Stimulated activated naive CD4-positive, alpha-beta T cell treated with Interleukin-2 at 50 U/mL for 16 hours (primary cell): Measurements from ENCODE around the gene FBN1.

Experiments
- DNase-seq: peaks from one replicate; lab custom pipeline; 2025; lab: John Stamatoyannopoulos, UW

The FBN1 gene

DNA sequence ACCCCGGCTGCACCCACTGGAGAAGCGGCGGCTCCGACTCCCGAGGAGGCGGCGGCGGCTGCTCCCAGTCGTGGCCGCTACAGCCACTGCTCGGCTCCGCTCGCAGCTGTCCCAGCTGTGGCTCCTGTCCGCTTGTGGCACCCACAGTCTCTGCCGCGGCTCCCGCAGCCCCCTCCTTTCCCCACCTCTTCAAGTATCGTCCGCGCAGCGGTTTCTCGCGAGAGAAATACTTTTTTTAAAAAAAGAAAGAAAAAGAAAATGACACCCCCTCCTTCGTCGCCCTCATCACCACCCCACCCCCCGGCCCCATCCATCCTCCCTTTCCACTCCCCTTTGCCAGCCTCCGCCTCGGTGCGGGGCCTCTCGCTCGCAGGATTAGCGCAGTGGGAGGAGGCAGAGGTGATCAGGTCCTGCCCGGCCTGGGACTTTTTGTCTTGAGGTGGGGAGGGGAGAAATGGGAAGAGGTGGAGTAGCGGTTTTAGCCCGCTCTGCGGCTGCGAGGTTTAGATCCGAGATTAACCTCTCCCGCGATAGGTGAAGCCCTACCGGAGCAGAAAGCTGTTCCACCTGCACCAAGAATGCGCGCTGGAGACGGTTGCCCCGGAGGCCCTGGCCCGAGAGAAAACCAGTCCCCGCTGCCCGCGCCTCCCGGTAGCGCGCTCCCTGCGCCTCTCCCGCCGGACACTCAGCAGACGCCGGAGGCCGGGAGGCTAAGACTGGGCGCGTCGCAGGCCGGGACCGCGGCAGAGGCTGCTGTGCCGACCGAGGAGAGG lies at the start of gene FBN1:
FBN1 (minus strand) TSS at position 152 of the 773 bp plus-strand sequence. CDS start 940 bp downstream, outside the sequence.
- no peak for DNase-seq

- no peak for DNase-seq
These were observed 48.0 kb upstream of the FBN1 start for GRCh38 chr15:48693484-48693883.

GRCh38 chr15:48688493-48688892 lies 43.0 kb upstream of the FBN1 start:
- no peak for DNase-seq

- no peak for DNase-seq
These were observed 38.7 kb upstream of the FBN1 start for GRCh38 chr15:48683991-48684765.

- DNase-seq = no peak
These were observed 37.6 kb upstream of the FBN1 start for GRCh38 chr15:48682942-48683651.

GRCh38 chr15:48681353-48681752 lies 35.8 kb upstream of the FBN1 start:
- no peak for DNase-seq

DNA sequence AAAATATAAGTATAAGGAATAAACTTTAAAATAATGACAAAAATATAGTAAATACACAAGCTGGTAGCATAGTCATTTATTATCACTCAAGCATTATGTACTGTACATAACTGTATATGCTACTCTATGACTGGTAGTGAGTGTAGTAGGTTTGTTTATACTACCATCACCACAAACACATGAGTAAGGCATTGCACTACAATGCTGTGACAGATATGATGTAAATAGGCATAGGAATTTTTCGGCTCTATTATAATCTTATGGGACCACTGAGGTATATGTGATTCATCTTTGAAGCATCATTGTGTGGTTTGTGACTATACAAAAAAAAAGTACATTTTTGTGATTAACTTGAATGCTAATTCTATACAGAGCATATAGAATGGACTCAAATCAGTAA lies 35.3 kb upstream of the FBN1 start:
- no peak for DNase-seq

GRCh38 chr15:48679952-48680351 lies 34.4 kb upstream of the FBN1 start:
- no peak for DNase-seq

- no peak for DNase-seq
These were observed 33.3 kb upstream of the FBN1 start for GRCh38 chr15:48678851-48679250.

DNA sequence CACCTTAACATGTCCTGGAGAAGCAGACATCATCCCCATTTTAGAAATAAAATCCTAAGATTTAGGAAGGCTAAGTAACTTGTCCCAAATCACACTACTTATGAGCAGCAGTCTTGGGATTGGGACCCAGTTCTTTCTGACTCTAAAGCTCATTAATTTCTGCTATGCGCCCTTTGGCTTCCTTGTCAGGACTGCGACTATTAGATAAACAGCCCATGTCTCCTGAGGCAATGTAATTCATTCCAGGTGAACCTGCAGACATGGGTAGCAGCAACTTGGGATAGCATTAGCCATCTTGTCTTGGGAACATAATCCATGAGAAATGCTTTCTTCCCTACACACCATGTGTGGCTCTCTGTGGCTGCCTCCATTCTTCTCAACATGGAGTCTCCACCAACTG lies 32.3 kb upstream of the FBN1 start:
- no peak for DNase-seq

DNA sequence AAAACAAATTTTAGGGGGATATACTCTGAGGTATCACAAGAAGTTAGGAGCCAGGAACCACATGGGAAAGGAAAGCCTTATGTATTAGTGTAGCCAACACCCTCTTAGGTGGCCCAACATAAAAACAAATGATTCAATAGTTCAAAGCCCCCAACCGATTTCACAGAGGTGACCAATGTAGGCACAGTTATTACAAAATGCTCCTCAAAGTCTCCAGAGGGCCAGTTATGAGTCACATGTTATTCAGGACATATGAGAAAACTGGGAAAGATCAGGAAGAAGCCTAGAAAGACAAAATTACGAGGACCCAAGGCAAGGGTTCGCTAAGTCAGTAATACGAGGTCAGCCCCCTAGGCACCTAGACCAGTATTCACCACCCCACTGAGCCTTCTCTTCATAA lies 29.9 kb upstream of the FBN1 start:
- DNase-seq = no peak

GRCh38 chr15:48674876-48675275 lies 29.4 kb upstream of the FBN1 start:
- DNase-seq = no peak

DNA sequence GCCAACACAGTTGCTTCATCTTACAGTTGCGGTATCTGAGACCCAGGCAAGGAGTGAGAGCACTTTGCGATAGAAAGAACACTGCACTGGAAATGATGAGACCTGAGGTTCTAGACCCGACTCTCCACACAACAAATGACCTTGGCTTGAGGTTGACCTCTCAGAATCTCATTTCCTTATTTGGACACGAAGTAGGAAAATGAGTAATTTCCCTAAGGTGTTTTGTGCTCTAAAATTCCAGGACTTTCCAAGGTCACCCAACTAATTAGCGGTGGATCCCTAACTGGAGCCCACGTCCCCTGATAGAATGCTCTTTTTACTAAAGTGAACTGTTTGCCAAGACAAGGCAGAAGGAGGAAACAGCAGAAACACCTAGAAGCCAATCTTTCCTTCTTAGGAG lies 26.7 kb upstream of the FBN1 start:
- DNase-seq = no peak

DNA sequence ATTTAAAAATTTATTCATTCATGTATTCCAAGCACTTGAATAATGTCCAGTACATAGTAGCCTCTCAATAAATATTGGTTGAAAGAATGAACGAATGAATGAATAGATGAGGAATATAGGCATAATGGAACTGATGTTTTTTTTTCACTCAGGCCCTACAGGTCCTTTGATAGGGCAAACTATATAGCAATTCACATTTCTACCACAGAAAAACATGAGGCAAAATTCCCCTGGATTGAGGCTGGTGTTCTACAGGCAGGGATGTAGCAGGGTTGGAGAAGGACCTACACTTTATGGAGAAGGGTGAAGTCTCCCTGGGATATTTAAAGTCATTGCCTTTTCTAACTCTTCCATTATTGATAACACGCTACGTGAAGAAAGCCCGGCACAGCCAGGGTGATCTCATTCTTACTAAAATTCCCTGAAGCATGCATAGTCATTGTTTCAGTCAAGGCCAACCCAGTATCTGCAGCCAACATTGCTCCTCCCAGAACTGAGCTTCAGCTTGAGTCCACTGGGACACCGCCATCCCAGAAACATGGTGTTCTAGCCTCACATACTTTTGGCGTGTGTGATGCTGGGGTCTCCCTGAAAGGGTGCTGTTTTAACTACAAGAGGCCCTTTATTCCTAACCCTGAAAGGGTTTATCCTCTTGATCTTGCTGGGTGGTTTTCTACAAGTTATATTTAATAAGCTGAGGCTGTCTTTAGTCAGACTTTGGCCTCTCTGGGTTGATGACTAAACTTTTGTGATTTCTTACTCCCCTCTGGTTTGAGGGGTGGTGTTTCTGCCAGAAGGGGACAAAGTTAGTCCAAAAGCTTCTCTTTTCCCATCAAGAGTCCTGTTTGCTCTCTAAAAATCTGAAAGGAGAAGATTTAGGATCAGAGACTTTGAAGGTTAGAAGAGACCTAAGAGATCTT lies 25.9 kb upstream of the FBN1 start:
- no peak for DNase-seq

DNA sequence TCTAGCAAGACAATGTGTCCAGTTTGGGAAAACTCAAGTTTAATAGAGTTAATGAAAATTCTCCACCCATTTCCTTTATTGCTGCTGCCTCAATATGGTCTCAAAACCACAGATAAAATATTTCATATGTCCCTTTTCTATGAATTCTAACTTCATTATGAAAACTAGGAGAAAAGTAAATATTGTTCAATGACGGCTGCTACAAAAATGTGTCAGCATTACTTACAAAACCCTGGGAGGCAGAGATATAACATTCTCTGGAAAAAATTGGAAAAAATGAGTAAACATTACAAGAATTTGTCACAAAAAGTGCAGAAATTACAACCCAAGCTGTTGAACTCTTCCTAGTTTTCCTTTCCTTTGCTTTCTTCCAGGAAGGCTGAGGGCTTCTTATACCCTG lies 22.2 kb upstream of the FBN1 start:
- DNase-seq = no peak

DNA sequence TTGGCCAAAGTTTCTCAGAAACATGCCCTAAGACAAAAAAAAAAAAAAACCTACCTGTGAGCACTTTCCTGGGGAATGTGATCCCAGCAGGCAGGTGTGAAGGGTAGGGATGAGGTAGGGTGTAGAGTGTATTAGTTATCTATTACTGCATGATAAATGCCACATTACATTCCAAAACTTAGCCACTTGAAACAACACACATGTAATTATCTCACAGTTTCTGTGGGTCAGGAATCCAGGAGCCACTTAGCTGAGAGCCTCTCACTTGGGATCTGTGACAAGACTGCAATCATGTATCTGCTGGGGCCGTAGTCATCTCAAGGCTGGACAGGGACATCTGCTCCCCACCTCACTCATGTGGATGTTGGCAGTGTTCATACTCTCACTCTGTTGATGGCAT lies 18.9 kb upstream of the FBN1 start:
- DNase-seq = no peak

DNA sequence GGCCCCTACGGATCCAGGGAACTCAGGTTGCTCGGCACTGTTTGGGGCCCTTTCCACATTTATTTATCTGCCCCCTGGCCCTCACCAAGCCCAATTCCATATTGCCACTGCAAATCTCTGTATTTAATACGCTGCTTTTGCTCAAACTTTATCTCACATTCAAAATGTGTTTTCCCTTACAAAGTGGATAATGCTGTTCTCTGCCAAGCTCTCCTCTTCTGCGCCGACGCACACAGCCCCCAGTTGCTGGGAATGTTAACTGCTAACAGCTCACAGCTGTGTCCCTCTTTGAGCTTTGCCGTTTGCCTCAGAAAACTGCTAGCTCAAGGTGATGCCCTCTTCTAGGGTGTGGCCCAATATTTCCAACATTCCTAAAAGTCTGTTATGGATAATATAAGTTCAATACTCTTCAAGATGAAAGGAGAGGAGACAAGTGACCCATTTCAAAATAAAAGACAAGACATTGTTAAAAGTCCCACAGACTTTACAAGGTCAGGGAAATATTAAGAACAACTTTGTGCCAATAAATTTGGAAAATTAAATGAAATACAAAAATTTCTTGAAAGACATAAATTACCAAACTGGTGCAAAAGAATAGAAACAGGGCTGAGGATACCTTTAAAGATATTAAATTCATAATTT lies 12.6 kb upstream of the FBN1 start:
- no peak for DNase-seq

DNA sequence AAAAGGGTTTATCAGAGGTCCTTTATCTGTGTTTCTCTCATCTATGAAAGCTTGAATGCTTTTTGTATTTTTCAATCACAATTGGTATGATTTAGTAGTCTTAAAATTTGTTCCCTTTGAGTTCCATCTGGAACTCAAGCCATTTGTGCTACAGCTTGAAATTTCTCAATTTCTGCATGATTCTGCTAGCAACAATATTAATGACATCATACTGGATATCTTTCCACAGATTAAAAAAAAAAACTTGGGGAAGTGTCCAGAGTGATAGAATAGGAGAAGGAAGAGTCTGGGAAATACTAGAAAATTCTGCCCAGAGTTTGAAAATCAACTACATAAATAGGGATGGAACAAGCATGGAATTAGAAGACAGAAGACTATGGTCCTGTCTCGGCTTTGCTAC lies 9.3 kb upstream of the FBN1 start:
- no peak for DNase-seq

GRCh38 chr15:48653913-48654670 lies 8.6 kb upstream of the FBN1 start:
- no peak for DNase-seq

- DNase-seq = no peak
These were observed 7.7 kb upstream of the FBN1 start for GRCh38 chr15:48653216-48653615.
